Caco-2 (cell line): ENCODE measurements around the gene NRXN2. TPM values are rescaled to one million over a fixed set of nuclear protein-coding genes. Genes with fewer than 3 reads are reported as not detected.

Experiments
- BruUV-seq: library from RNA; stranded (reverse); fragments of 400-500 nt; replicated peaks from 2 replicates; lab custom pipeline; 2021; lab: Mats Ljungman, UMichigan
- CTCF ChIA-PET: fragments of 300-600 bp; sonication (Branson Sonifier 250); formaldehyde crosslinking; loops from one replicate; lab custom pipeline; 2022; ENCODE audit warnings: antibody characterized with exemption; lab: Charles Lee
- POLR2A ChIA-PET: fragments of 300-600 bp; sonication (Branson Sonifier 250); formaldehyde crosslinking; loops from one replicate; lab custom pipeline; 2022; ENCODE audit warnings: antibody characterized with exemption; lab: Charles Lee
- DNase-seq, 2 experiments: peaks; one replicate each; pipeline versions ENCODE4 v3.0.0 to v3.0.0-alpha.2; 2020 to 2022
- H3K27me3 ChIP-seq: replicated peaks from 2 replicates; pipeline ENCODE4 v1.6.0; 2011; ENCODE audit warnings: low read length; ENCODE audit not compliant: control insufficient read depth, insufficient read depth
- H3K36me3 ChIP-seq: 2 replicates; pipeline ENCODE4 v1.5.1; 2011; ENCODE audit warnings: low read length; ENCODE audit not compliant: control insufficient read depth, insufficient read depth
- H3K4me1 ChIP-seq: fragments of 250-450 bp; sonication (Bioruptor Pico); 2 replicates; pipeline ENCODE4 v1.5.1; 2020; ENCODE audit warnings: mild to moderate bottlenecking
- H3K4me3 ChIP-seq: 2 replicates; pipeline ENCODE4 v1.5.1; 2011; ENCODE audit warnings: low read depth, mild to moderate bottlenecking, control low read depth, low read length
- H3K9me3 ChIP-seq: fragments of 250-450 bp; sonication (Bioruptor Pico); 2 replicates; pipeline ENCODE4 v1.5.1; 2020; ENCODE audit warnings: mild to moderate bottlenecking, moderate library complexity
- H3K27ac Mint-ChIP-seq: one replicate; pipeline ENCODE4 v1.8.0; 2022; ENCODE audit warnings: mixed read lengths; ENCODE audit not compliant: unreplicated experiment
- H3K27me3 Mint-ChIP-seq: one replicate; pipeline ENCODE4 v1.8.0; 2022; ENCODE audit warnings: mixed read lengths; ENCODE audit not compliant: insufficient read depth, unreplicated experiment
- H3K36me3 Mint-ChIP-seq: one replicate; pipeline ENCODE4 v1.8.0; 2022; ENCODE audit warnings: mild to moderate bottlenecking, mixed read lengths; ENCODE audit not compliant: insufficient read depth, unreplicated experiment
- H3K4me1 Mint-ChIP-seq: one replicate; pipeline ENCODE4 v1.8.0; 2022; ENCODE audit warnings: low read depth, mixed read lengths; ENCODE audit not compliant: unreplicated experiment
- H3K4me3 Mint-ChIP-seq: one replicate; pipeline ENCODE4 v1.8.0; 2022; ENCODE audit warnings: mild to moderate bottlenecking, moderate library complexity, mixed read lengths; ENCODE audit not compliant: unreplicated experiment
- H3K9me3 Mint-ChIP-seq: one replicate; pipeline ENCODE4 v1.8.0; 2022; ENCODE audit warnings: mixed read lengths; ENCODE audit not compliant: unreplicated experiment
- CTCF ChIP-seq, 2 experiments: fragments of 200-600 bp in 1 of 2; IDR thresholded peaks; 1 replicate in 1 of 2; 2 replicates in 1 of 2; pipeline versions ENCODE4 v1.5.1 to v1.8.0; 2011 to 2022; ENCODE audit warnings: antibody characterized with exemption in 1 of 2, control low read depth in 1 of 2, inconsistent platforms in 1 of 2, low read depth in 1 of 2, low read length in 1 of 2, mild to moderate bottlenecking in 1 of 2, moderate library complexity in 1 of 2; ENCODE audit not compliant: insufficient read depth in 1 of 2, severe bottlenecking in 1 of 2, unreplicated experiment in 1 of 2
- intact Hi-C: fragments of 100-400 bp; cut with micrococcal nuclease; formaldehyde crosslinking; loops from one replicate; pipeline ENCODE4 v1.10.0; 2022; ENCODE audit not compliant: unreplicated experiment
- total RNA-seq: library from RNA; stranded (reverse); gene quantifications from 2 replicates; pipeline ENCODE4 v1.2.3, GENCODE V29; 2022

The NRXN2 gene
- total RNA-seq, 1 experiment from 2014 or later, result 7.6 TPM

DNA sequence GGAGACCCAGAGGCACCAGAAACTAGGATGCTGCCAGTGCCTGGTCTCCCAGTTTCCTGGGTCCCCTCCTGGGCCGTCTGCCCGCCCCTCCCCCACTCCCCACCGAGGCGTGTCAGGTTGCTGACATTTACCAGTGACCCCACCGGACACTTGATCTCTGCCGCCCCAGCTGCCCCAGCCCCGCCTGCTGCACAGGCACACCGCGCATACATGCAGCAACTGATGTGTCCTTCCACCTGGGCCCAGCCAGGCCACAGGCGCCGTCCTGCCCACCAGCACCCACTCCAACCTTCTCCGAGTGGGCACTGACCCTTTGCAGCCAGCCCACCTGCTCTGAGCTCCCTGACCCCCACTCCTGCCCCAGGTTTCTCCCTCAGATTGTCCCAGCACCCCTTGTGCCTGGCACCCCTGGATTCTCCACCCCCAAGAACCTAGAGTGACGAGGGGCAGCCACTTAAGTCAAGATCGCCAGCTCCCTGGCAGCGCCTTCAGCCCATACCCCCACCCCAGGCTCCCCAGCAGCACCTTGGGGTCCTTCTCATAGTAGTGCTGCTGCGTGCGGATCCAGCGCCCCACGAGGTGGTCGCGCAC is 36.2 kb upstream of the NRXN2 start:
- peaks cover 3% of the 10 kb centered on the region; the same call in 1 of the 2 replicates for H3K36me3 ChIP-seq
- no peaks in the 10 kb centered on the region for H3K9me3 Mint-ChIP-seq
- DNase-seq, result peak in 1 of 2 experiments; percentile 43
- BruUV-seq, result no TSS peak
- H3K4me3 Mint-ChIP-seq, result no peak overlapping the region
- no peaks in the 10 kb centered on the region for H3K4me1 Mint-ChIP-seq
- no peak for TF ChIP-seq CTCF (IDR thresholded peaks at IDR 0.05; ENCODE audit: insufficient read depth in 1 of 2, low read depth in 1 of 2, low read length in 1 of 2, severe bottlenecking in 1 of 2, unreplicated experiment in 1 of 2)
- no peaks in the 10 kb centered on the region for H3K9me3 ChIP-seq
- H3K4me3 ChIP-seq, result no peak overlapping the region
- intact Hi-C loops, result no loop called here
- peaks cover 61% of the 10 kb centered on the region for H3K36me3 Mint-ChIP-seq
- POLR2A ChIA-PET, result interaction anchor here (2.1 kb wide), 1 partner anchor 19 kb away, joined by 10 read pairs; the partner anchor contains the start of gene SF1
- peak overlapping the region; percentile 55 for H3K27ac Mint-ChIP-seq
- no peaks in the 10 kb centered on the region for H3K4me1 ChIP-seq
- H3K27me3 Mint-ChIP-seq, result no peaks in the 10 kb centered on the region
- H3K27me3 ChIP-seq, result no peaks in the 10 kb centered on the region
- CTCF ChIA-PET, result interaction anchor here (0.6 kb wide), 1 partner anchor 976 kb away, joined by 4 read pairs; no protein-coding TSS in a partner anchor

GRCh38 chr11:64758330-64759079 is 35.5 kb upstream of the NRXN2 start:
- no peak overlapping the region for H3K4me3 ChIP-seq

More at GRCh38 chr11:64758330-64759079, 35.5 kb upstream of the NRXN2 start:
- no peak overlapping the region for H3K4me3 Mint-ChIP-seq
- H3K27me3 ChIP-seq, result no peaks in the 10 kb centered on the region
- no peaks in the 10 kb centered on the region for H3K4me1 Mint-ChIP-seq
- ChIA-PET CTCF (interaction anchor here (0.6 kb wide), 1 partner anchor 975 kb away, joined by 4 read pairs; no protein-coding TSS in a partner anchor), POLR2A (no interaction called here)
- H3K27me3 Mint-ChIP-seq, result no peaks in the 10 kb centered on the region
- no TSS peak for BruUV-seq
- intact Hi-C loops, result no loop called here
- peak overlapping the region; percentile 55 for H3K27ac Mint-ChIP-seq
- peak in 1 of 2 experiments; percentile 32 for DNase-seq
- H3K9me3 ChIP-seq, result no peaks in the 10 kb centered on the region
- H3K36me3 ChIP-seq, result no peaks in the 10 kb centered on the region
- H3K36me3 Mint-ChIP-seq, result peaks cover 54% of the 10 kb centered on the region
- no peak for TF ChIP-seq CTCF (IDR thresholded peaks at IDR 0.05; ENCODE audit: insufficient read depth in 1 of 2, low read depth in 1 of 2, low read length in 1 of 2, severe bottlenecking in 1 of 2, unreplicated experiment in 1 of 2)
- H3K4me1 ChIP-seq, result no peaks in the 10 kb centered on the region
- H3K9me3 Mint-ChIP-seq, result no peaks in the 10 kb centered on the region
